T47D (cell line): ENCODE results near the gene PRR23E.

ENCODE experiments used
- DNase-seq, 2 experiments: peaks; one replicate each; pipeline versions ENCODE4 v3.0.0 to v3.0.0-alpha.2; 2011 to 2012; ENCODE audit warnings: low read depth in 1 of 2, low spot score in 1 of 2
- JUND ChIP-seq: IDR thresholded peaks from 2 replicates; pipeline ENCODE4 v1.6.1; 2012; ENCODE audit warnings: low read depth
- in situ Hi-C: cut with HindIII; loops from 2 replicates; pipeline ENCODE4 v1.10.0; 2016; ENCODE audit warnings: low sequenced_read_pairs, low pct_unique_long_range_greater_than_20kb

Gene PRR23E

DNA sequence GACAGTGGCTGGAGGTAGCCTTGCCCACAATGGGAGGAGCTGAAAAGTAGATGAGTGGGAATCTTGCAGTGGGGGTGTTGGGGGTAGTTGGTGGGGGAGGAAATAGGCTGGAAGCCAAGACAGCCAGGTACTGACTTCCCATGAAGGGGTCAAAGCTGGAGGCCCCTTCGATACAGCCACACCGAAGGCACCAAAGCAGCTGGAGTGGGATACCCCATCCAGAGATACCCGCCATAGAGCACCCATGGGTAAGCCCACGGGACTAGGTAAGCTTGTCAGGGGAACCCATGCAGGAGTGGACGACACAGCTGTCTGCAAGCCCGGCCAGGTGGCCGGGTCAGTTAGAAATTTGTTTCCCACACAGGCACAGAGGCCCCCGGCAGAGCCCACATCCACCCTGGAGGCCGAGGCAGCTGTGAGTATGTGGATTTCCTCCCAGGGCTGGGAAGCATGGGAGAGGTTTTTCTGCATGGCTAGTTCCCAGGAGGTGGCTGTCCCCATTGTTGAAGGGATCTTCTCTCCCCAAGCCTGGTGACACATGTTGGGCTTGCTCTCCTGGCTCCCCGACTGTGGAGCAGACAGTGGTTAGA lies 28.6 kb downstream of the PRR23E start:
- no peak for TF ChIP-seq JUND
- in situ Hi-C loops, result no loop called here
- no peak for DNase-seq

DNA sequence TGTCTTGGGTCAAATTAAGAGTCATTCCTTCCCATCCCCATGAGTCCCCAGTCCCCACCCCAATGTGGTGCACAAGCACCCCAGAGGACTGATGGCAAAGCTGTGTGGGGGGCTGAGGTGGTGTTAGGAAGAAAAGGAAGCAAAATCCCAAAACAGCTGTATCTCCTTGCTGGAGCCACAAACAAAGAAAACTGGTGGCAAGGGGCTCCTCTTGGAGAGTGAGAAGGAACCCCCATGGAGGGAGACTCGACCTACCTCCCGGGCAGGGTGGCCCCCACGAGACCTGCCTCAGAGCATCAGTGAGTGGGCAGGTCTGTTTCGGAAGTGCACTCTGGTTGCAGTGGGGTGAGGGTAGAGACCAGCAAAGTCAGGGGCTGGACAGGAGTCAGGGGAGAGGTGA lies 29.2 kb downstream of the PRR23E start:
- no peak for TF ChIP-seq JUND
- DNase-seq, result no peak
- in situ Hi-C loops, result no loop called here

GRCh38 chr3:127222664-127223063 lies 29.7 kb downstream of the PRR23E start:
- DNase-seq, result no peak
- no peak for TF ChIP-seq JUND
- in situ Hi-C loops, result no loop called here

- TF ChIP-seq JUND, result no peak
- in situ Hi-C loops, result no loop called here
- DNase-seq, result no peak
Observed at GRCh38 chr3:127224118-127224517, 31.2 kb downstream of the PRR23E start.

- TF ChIP-seq JUND, result no peak
- in situ Hi-C loops, result no loop called here
- no peak for DNase-seq
Observed at GRCh38 chr3:127226457-127226856, 33.5 kb downstream of the PRR23E start.

GRCh38 chr3:127226946-127227842 lies 34.3 kb downstream of the PRR23E start:
- DNase-seq, result peak in 1 of 2 experiments; percentile 55
- in situ Hi-C loops, result no loop called here

GRCh38 chr3:127228866-127229265 lies 35.9 kb downstream of the PRR23E start:
- DNase-seq, result no peak
- in situ Hi-C loops, result no loop called here
- no peak for TF ChIP-seq JUND

More at GRCh38 chr3:127226946-127227842, 34.3 kb downstream of the PRR23E start:
- no peak for TF ChIP-seq JUND

DNA sequence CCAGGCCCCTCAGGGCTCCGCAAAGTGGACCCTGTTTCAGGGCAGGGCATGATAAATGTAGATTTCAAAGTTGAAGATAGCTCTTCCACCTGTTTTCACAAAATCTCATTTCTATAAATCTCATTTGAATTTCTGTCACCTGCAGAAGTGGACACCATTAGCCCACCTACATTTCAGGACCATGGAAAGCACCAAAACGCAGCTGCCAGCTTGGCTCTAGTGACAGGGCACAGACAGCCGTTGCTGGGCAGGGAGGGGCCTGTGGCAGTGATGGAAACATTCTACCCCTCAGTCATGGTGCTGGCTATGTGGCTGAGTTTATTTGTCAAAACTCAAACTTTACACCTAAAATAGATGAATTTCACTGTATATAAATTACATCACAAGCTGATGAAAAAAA lies 40.4 kb downstream of the PRR23E start:
- TF ChIP-seq JUND, result no peak
- in situ Hi-C loops, result no loop called here
- peak; percentile 63 to 83 for DNase-seq

DNA sequence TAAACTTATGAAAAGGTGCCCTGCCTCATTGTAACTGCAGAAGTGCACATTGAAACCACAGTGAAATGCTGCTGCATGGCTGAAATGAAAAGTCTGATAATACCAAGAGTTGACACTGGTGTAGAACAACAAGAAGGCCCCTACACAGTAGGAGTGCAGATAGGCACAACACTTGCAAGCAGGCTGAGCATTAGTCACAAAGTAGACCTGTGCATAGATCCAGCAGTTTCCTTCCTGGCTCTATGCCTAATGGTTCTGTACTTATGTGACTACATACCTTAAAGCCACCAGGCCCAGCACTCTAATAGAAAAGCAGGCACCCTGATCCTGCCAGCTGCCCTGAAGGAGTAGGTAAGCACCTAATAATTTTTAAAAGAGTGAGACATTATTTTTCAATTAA lies 41.8 kb downstream of the PRR23E start:
- no peak for DNase-seq
- TF ChIP-seq JUND, result no peak
- in situ Hi-C loops, result no loop called here

DNA sequence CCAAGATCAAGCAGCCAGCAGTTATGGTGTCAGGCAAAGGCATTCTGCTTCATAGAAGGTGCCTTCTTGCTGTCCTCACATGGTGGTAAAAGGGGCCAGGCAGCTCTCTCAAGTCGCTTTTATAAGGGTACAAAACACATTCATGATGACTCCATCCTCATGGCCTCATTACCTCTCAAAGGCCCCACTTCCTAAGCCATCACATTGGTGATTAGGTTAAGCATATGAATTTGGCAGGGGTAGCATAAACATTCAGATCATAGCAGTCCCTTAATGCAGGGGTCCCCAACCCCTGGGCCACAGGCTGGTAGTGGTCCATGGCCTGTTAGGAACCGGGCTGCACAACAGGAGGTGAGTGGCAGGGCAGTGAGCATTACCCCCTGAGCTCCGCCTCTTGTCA lies 42.8 kb downstream of the PRR23E start:
- TF ChIP-seq JUND, result no peak
- no peak for DNase-seq

GRCh38 chr3:127237835-127238234 lies 44.9 kb downstream of the PRR23E start:
- in situ Hi-C loops, result no loop called here
- no peak for DNase-seq
- TF ChIP-seq JUND, result no peak

More for the DNA sequence above, 42.8 kb downstream of the PRR23E start:
- in situ Hi-C loops, result no loop called here

DNA sequence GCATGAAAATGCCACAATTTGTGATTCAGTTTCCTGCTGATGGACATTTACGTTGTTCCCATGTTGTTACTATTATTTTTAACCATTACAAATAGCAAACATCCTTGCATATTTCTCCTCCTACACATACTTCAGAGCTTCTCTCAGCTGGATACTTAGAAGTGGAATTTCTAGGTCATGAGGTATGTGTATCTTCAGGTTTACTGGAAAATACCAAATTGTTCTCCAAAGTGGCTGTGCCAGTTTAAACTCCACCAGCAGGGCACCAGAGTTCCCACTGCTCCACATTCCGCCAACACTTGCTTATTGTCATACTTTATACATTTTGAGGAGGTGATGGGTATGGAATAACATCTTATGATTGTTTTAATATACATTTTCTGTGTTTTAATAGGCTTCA lies 45.7 kb downstream of the PRR23E start:
- DNase-seq, result peak in 1 of 2 experiments; percentile 13
- in situ Hi-C loops, result no loop called here
- no peak for TF ChIP-seq JUND

- DNase-seq, result no peak
- TF ChIP-seq JUND, result no peak
- in situ Hi-C loops, result no loop called here
Observed at GRCh38 chr3:127247292-127247691, 54.4 kb downstream of the PRR23E start.
